Measurements from ENCODE around the gene SERGEF. TPM values are rescaled to one million over a fixed set of nuclear protein-coding genes. Genes with fewer than 3 reads are reported as not detected.

The SERGEF gene
- total and polyA plus RNA-seq, 4 donors: 12.0 to 17.9 (median 13.4) TPM

- DNase-seq (ENCODE audit: low spot score): no peak
- Histone ChIP-seq H3K9me3 (ENCODE audit: control insufficient read depth in 4 of 4, low read length in 3 of 4) (no peaks in the 10 kb centered on the region), H3K9ac (ENCODE audit: low read depth in 1 of 2, low read length in 2 of 2) (no peak overlapping the region), H3K4me1 (ENCODE audit: control insufficient read depth in 4 of 4, insufficient read depth in 4 of 4, low read length in 3 of 4) (peaks cover 1 to 21% (median 19%) of the 10 kb centered on the region in 4 donors), H3K4me3 (ENCODE audit: low read depth in 1 of 3, low read length in 3 of 3) (no peak overlapping the region), H3K27me3 (ENCODE audit: control insufficient read depth in 4 of 4, insufficient read depth in 4 of 4, low read length in 3 of 4) (no peaks in the 10 kb centered on the region), H3K36me3 (ENCODE audit: control insufficient read depth in 4 of 4, insufficient read depth in 3 of 4, low read depth in 1 of 4, low read length in 3 of 4) (no peaks in the 10 kb centered on the region), H3K27ac (ENCODE audit: low read depth in 1 of 2, low read length in 2 of 2) (no peak overlapping the region)
- WGBS: 85% methylated on average over 19 of the region's 19 CpGs
- TF ChIP-seq MAX (IDR thresholded peaks at IDR 0.05): no peak
- TF ChIP-seq EGR1 (IDR thresholded peaks at IDR 0.05; ENCODE audit: low read depth in 2 of 2): no peak
- no peak for TF ChIP-seq HNF4G (IDR thresholded peaks at IDR 0.05)
- TF ChIP-seq ZBTB33 (IDR thresholded peaks at IDR 0.05): no peak
- no peak for TF ChIP-seq NR2F2 (IDR thresholded peaks at IDR 0.05)
- no peak for TF ChIP-seq JUND (IDR thresholded peaks at IDR 0.05)
- TF ChIP-seq FOXA2 (IDR thresholded peaks at IDR 0.05): no peak
- no peak for TF ChIP-seq YY1 (IDR thresholded peaks at IDR 0.05)
These were observed 265.5 kb downstream of the SERGEF start for GRCh38 chr11:17747131-17747955.

GRCh38 chr11:17746096-17746495 is 266.8 kb downstream of the SERGEF start:
- H3K4me3 ChIP-seq (ENCODE audit: low read depth in 1 of 3, low read length in 3 of 3): no peak overlapping the region
- no peaks in the 10 kb centered on the region for H3K9me3 ChIP-seq (ENCODE audit: control insufficient read depth in 4 of 4, low read length in 3 of 4)
- TF ChIP-seq RAD21 (IDR thresholded peaks at IDR 0.05): no peak
- TF ChIP-seq EGR1 (IDR thresholded peaks at IDR 0.05; ENCODE audit: low read depth in 2 of 2): no peak
- no peak for TF ChIP-seq MAX (IDR thresholded peaks at IDR 0.05)
- TF ChIP-seq FOXA2 (IDR thresholded peaks at IDR 0.05): no peak
- TF ChIP-seq ATF3 (IDR thresholded peaks at IDR 0.05): no peak
- TF ChIP-seq YY1 (IDR thresholded peaks at IDR 0.05): no peak
- no peak for TF ChIP-seq HNF4G (IDR thresholded peaks at IDR 0.05)
- no peak for TF ChIP-seq GABPA (IDR thresholded peaks at IDR 0.05 in 1 of 2, conservative IDR thresholded peaks at IDR 0.05 in 1 of 2)
- TF ChIP-seq CTCF (IDR thresholded peaks at IDR 0.05; ENCODE audit: low read depth, low read length, missing input control): no peak
- TF ChIP-seq SP1 (IDR thresholded peaks at IDR 0.05): no peak
- no peak for TF ChIP-seq ZBTB33 (IDR thresholded peaks at IDR 0.05)
- no peak for TF ChIP-seq HNF4A (conservative IDR thresholded peaks at IDR 0.05)
- no peak for TF ChIP-seq REST (IDR thresholded peaks at IDR 0.05)
- no peak for TF ChIP-seq RXRA (IDR thresholded peaks at IDR 0.05)
- no peak for TF ChIP-seq NR2F2 (IDR thresholded peaks at IDR 0.05)
- TF ChIP-seq TAF1 (conservative IDR thresholded peaks at IDR 0.05): no peak
- no peak for TF ChIP-seq JUND (IDR thresholded peaks at IDR 0.05)
- TF ChIP-seq FOXA1 (IDR thresholded peaks at IDR 0.05): no peak
- 83% methylated on average over 11 of the region's 11 CpGs for WGBS
- H3K36me3 ChIP-seq (ENCODE audit: control insufficient read depth in 4 of 4, insufficient read depth in 3 of 4, low read depth in 1 of 4, low read length in 3 of 4): no peaks in the 10 kb centered on the region
- no peak for DNase-seq (ENCODE audit: low spot score)
- no peaks in the 10 kb centered on the region for H3K27me3 ChIP-seq (ENCODE audit: control insufficient read depth in 4 of 4, insufficient read depth in 4 of 4, low read length in 3 of 4)
- H3K27ac ChIP-seq (ENCODE audit: low read depth in 1 of 2, low read length in 2 of 2): no peak overlapping the region
- H3K9ac ChIP-seq (ENCODE audit: low read depth in 1 of 2, low read length in 2 of 2): no peak overlapping the region
- peaks cover 1 to 14% (median 10%) of the 10 kb centered on the region in 4 donors for H3K4me1 ChIP-seq (ENCODE audit: control insufficient read depth in 4 of 4, insufficient read depth in 4 of 4, low read length in 3 of 4)
